ENCODE results near the gene CCDC81.

Gene CCDC81

DNA sequence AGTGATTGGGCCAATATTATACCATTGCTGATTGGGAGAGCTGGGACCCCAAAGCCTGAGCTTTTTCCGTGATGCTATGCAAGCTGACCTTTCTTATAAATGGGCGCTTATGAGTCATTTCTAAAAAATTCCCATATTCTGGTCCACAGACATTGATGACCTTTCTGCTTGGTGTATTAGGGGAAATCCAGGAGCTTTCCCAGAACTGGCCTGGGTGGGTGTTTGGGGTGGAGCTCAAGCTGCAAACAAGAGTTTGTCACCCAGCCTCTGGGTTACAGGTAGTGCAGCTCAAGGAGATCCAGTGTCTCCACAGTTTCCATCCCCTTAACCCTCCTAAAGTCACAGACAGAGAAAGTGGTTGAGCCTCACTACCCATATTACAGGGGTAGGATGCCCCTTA, 67.7 kb downstream of the CCDC81 start:
- DNase-seq: no peak

DNA sequence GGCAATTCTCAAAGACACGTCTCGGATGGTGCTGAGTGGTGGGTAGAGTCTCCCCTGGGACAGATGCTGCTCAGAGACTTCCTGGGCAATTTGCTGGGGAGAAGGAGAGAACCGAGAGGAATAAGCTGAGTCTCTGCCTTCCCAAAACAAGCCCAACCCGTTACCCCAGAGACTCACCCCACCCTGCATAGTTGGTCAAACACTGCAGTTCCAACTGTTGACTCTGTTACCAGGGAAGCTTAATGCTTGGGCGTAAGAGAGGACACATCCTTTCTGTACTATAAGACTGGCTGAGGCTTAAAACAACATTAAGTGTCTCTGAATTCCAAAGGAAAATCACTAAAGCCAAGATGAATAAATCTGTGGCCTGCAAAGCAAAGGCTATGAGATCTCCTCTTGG, 68.1 kb downstream of the CCDC81 start:
- DNase-seq: no peak

DNA sequence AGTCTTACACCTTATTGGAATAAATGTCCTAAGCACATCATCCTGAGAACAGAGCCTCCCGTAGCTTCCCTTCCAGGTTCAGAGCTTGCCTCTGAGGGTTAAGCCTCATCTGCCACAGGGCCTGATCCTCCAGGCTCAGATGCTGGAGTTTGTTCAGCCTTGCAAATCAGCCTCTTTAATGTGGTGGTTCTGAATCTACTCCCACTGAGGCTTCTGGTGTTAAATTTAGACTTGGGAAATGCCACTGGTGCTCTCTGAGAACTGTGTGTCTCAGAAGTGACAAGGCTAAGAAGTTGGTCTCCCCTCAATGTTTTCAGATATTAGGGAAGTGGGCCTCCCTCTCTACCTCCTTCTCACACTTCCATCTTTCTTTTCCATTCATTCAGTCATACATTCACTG, 68.7 kb downstream of the CCDC81 start:
- no peak for DNase-seq

DNA sequence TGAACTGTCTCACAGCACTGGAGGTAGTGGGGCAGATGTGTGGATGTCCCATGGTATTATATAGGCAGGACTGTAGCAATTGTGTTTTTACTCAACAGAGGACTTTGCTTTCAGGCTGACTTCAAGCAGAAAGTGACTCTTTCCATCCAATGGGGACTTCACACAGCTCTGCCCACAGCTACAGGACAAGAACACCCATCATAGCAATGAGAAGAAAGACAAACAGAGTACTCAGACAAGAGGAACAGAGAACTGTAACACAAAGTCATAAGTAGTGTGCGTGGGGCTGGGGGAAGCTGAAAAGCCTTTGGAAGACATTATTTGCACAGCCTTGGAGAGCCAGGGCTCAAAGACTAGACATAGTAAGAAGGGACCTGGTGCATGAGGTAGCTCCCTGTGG, 70.3 kb downstream of the CCDC81 start:
- DNase-seq: no peak

DNA sequence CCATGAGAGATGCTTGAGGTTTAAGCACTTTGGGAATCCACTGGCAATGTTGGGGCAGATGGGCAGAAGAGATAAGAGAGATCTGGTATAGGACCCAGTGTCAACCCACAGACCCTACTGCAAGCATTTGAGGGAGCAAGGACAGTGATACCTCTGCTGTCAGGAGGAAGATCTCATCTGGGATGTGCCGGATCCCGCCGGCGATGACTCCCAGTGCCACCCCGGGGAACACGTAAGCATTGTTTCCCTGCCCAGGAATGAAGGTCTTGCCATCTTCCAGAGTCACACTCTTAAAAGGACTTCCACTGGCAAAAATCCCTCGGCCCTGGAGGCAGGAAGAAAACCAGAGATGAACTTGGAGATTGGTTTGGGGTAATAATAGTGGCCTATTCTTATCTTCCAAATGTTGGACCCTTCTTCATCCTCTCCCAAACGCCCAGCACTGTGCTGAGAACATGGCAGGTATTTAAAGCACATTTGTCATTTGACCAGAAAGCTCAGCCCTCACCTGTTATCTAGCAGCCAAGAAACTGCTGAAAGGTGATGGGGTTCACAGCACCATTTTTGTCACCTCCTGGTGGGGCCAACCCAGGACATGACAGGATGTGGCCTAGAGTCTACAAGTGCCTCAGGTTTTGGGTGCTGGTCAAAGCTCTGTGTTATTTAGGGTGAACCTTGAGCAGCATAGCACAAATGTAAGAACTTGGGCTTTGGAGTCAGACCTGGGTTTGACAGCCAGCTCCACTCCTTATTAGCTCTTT, 71.7 kb downstream of the CCDC81 start:
- DNase-seq: no peak

DNA sequence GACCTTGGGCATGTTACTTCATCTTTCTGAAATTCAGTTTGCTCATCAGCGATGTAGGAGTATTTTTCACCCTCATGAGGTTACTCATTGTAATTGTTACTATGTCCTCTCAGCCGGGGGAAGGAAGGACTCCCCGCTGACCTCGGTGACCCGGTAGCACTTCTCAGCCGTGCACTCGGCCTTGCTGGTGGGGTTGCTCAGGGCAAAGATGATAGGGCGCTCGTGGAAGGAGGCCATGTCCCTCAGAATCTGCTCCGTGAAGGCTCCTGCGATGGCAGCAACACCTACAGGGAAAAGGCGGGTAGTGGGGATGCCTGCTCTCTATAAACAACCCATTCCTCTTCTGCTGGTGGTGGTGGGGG, 72.2 kb downstream of the CCDC81 start:
- DNase-seq: no peak

DNA sequence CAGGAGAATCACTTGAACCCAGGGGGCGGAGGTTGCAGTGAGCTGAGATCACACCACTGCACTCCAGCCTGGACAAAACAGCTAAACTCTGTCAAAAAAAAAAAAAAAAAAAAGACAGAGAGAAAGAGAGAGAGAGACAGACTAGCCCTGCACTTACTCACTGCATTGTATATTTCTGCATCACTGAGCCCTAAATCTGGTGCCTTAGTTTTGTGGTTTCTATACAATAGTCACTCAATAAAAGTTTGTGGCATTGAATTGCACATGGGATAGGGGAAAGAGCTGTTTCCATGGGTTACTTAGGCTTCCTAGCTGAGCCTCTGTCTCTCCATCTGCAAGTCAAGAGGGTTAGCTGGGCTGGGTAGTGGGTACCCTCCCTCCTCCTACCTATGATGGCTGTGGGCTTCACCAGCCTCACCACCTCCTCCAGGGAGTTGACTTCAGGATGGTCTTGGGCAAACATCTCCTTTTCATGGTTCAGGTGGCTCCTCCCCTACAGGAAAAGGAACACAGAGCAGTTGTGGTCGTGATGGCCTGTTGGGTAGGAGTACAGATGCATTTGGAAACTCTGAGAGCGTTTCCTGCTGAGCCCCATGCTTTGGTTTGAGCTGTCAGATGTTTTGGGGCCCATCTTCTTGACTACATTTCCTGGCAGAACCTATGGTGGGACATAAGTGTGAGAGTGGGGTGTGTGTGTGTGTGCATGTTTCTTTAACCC, 73.2 kb downstream of the CCDC81 start:
- DNase-seq: peak in 1 of 5 donors; percentile 65

DNA sequence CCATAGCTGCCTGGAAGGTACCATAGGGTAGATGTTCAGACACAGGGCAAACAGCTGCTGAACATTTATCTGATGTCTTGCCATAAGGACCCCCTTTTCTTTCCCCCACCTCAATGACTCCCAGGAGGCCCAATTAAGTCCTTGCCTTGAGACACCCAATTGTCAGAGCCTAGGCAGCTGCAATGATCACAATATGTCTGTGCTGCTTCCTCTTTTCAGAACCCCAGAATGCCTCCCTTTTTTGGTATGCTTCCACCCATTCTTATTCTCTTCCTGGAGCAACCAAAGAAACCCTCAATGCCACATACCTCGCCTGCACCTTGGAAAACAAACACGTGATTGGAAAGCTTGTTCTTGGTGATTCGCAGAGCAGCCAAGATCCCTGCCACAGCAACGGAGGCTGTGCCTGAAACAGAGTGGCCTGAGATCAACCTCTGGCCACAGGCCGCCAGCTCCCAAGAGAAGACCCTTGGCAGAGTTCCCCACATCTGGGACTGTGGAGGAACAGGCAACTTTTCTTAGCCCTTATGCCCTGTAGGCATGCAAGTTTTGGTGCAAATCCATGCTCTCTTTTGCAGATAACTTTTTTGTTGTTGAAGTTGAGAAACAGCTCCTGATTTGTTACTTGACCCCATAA, 75.4 kb downstream of the CCDC81 start:
- DNase-seq: no peak

DNA sequence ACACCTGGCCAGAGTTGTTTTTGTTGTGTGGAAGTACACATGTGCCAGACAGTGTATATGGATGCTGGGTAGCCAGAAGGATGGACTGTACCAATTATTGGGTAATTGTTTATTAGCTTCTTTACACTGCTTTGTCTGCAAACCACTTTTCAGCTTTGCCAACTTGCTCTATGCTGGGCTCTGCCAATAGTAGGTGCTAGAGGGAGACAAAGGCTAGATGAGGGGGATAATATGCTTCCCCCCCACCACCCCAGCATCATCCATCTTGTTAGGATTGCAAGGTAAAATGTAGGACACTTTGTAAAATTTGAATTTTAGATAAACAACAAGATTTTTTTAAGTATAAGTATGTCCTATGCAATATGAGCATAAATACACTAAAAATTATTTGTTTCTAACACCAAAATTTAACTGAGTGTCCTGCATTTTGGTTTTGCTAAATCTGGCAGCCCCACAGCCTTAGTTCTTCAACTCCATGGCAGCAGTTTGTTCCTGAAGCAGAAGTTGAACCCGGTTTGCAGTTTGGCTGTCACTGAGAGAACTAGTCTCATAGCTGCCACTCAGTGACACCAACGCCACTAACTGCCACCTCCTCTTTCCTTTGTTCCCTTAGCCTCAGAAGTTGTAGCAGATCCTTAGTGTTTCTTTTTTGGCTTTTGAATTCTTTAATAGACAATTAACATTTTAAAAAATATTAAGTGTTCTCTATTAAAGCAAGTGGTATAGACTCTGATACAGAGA, 78.8 kb downstream of the CCDC81 start:
- DNase-seq: no peak

DNA sequence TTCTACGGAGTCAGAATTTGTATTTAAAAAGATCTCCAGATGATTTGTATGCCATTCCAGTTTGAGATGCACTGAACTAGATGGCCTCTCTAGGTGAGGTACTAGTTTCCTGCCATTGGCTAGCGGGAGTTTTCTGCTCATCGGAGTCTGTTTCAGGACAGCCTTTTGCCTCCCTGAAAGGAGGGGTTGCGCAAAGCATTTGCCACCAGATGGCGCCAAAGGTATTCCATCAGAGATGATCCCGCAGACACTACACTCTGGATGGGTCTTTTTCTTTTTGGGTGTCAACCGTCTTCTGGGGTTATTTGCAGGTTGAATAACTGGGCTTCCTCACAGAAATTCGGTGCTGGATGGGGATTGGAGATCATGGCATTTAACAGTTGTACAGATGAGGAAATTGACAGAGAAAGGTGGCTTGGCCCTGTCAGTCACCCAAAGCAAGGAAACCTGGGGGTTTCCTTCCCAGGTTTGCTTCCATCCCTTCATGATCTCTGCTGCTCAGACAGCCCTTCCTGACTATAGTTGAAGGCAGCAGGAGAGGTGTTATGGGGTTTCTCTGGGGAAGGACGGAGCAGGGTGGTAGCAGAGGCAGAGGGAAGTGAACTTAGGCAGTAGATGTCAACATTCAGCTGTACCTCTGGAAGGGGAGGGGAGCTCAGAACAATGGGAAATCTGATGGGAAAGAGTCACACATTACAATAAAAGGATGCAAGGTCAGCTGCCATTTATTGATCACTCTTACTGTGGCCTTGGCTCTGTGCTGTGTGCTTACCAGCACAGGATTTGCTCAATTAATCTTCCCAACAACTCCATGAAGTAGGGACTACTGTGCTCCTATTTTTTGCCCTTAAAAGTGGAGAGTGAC, 81.6 kb downstream of the CCDC81 start:
- DNase-seq: peak in 4 of 5 donors; percentile 44 to 76 (median 55)

DNA sequence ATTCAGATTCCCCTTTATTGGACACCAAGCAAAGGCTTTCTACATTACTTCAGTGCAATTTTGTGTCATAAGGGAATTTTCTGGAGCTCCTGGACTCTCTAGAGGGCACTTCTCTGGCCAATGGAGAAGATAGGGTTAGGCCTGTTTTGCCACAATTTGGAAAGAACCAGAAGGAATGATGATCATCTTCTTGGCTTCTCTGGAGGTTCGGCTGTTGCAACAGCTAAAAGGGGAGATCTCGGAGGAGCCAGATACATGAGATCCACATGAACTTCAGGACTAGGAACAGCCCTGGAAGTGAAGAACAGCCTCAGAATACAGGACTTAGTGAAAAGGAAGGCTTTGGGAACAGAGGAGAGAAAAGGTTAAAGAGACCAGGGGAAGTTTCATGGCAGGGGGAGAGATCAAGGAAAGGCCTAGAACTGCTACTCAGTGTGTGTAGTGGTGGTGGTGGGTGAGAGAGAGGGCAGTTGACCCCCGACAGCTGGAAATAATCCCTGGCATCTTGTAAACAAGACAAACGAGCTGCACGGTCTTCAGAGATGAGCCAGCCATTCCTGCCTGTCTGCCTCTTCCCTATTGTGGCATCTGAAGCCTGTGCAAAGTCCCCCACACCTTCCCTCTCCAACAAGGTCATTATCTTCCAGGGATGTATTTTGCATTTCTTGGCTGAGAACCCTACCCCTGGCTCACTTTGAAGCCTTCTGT, 83.8 kb downstream of the CCDC81 start:
- no peak for DNase-seq

DNA sequence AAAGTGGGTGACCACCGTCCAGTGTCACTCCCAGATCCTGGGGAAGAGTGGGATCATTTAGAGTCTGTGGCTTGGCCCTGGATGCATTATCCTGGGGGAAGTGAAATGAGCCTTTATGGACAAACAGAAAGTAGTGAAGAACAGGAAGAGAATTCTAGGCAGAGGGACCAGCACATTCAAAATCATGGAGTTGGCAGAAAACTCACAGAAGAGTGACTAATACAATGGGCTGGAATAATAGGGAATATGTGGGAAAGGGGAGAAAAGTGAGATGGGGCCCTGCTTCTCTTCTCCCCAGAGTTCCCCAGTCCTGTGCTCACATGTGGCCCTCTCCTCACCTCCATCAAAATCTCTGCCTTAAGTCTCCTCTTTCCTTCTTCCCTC, 84.3 kb downstream of the CCDC81 start:
- no peak for DNase-seq

DNA sequence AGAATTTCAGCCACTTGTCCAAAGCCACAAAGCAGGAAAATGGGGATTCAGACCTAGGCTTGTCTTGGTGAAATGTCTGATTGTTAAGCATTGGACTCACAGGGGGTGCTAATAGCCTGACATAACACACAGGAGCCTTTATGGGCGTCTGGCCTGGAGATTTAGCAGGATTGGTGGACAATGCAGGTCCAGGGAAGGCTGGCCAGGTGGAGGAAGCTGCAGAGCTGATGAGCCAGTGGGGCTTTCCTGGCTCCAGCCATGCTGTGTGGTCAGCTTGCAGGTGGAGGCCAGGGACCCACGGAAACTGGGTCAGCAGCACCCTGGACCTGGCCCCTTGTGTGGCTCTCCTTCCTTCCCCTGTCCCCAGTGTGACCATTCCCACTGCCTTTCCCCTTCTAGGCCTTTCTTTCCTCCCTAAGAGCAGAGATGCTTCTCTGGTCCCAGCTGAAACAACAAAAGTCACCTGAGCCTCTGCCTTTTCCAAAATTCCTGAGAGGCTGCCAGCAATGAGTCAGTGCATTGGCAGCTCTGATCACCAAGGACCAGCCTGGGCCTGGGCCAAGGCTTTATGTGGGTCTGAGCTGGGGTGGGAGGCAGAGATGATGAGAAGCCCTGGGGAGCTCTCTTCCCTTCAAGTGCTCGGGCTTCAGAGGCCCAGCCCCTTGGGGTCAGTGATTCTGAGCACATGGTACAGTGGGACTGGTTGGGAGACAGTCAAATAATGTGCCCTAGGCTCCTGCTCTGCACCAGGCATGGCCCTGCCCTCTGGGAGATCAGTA, 85.2 kb downstream of the CCDC81 start:
- no peak for DNase-seq

DNA sequence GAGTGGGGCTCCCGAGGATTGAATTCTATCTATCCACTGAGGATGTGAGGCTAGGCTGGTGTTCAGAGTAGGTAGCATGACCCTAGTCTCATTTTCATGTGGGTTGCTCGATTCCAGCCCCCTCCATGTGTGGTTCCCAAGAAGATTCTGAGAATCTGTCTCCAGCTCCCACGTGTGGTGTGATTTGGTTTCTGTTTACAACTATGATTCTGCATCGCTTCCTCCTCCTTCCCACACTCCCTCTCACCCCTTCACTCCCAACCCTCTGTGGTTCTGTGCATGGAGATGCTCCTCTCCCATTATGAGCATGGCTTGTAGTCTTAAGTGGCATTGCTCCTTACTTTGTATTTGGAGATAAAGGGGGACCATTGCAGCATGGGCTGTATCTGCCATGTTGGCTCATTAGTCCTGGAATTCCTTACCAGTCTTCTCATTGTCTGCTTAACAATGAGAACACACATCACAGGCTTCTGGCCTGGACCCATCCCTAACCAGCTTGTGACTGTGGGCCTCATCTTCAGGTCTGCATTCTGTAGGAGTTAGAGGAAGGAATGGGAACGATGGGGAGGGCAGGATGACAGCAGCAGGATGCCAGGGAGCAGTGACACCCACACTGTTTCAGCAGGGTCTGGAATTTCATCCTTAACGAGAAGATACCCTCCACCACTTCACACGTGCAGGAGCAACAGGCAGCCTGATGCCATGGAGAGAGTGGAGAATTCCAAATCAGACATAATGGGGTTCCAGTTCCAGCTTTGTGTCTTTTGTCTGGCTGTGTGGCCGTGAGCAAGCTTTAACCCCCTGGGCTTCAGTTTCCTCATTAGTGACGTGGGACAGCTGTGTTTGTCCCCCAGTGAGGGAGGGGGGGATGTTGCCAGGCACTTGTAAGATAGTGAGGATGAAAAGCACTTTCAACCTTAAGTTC, 86.0 kb downstream of the CCDC81 start:
- DNase-seq: no peak

DNA sequence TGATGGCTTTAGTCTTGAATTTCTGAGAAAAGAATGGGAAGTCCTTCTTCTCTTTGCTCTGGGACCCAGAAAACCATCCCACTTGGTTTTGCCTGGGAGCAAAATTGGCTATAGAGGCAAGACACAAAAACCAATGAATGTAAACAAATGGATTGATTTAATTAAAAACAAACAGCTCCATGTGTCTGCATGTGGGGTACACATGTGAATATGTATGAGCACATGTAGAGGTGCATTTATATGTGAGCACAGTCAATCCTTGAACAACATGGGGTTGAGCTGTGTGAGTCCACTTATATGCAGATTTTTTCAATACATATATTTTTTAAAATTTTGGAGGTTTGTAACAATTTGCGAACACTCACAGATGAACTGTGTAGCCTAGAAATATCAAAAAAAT, 87.2 kb downstream of the CCDC81 start:
- no peak for DNase-seq

DNA sequence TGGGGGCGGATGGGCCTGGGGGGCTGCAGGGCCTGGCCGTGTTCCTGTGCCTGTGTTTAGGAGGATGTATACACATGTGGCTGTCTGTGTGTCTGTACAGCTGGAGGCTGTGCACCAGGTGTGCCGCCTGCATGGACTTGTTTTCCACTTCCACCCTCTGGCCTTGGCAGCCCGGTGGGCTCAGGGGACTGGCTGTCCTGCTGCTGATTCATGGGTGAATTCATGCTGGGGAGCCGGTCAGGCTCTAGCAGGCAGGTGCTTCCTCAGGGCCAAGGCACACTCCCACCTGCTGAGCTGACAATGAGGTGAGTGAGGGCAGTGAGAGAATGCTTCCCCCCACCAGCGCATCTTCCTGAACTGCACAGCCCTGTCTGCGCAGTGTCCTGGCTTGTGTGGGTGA, 88.4 kb downstream of the CCDC81 start:
- DNase-seq: no peak

DNA sequence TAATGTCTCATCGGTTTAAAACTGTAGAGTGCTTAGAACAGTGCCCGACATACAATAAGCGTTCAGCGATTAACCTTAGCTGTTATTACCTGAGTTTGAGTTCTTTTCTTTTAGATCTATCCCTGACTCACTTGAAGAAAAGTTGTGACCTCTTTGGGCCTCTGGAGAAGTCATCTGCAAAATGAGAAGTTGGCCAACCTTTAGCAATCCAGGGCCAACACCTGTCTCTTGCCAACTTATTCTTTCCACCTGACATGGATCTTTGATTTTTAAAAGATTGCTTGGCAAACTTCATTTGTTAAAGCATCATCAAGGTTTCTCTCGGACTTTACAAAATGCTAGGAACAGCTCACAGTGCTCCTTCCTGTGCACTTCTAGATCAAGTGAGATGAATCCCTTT, 89.3 kb downstream of the CCDC81 start:
- DNase-seq: no peak

DNA sequence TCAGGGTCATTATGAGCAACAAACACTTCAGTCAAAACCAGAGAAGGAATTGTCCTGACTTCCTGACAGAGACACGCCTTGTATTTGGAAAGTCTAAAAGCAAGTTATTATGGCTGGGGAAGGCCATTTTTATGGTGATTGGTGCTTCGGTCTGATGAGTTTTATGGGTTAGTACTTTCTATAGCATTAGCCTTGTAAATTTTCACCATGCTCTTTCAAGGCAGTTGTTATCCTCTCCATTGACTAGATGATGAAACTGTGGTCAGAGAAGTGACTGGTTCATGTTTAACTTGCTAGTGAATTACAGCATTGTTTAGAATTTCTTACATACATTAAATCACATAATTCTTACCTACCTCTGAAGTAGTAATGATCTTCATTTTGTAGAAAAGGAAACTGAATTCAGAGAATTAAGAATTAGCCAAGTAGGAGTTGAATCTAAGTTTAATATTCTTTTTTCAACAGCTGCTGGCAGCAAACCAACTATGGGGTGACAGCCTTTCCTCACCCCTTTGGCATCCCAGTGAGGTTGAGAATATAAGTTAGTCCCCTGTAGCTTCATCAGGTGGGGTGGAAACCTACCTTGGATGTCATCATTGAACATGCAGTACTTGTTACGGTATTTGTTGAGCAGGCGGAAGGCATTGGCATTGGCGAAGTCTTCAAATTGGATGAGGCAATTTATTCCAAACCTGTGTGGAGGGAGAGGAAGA, 90.0 kb downstream of the CCDC81 start:
- DNase-seq: no peak

DNA sequence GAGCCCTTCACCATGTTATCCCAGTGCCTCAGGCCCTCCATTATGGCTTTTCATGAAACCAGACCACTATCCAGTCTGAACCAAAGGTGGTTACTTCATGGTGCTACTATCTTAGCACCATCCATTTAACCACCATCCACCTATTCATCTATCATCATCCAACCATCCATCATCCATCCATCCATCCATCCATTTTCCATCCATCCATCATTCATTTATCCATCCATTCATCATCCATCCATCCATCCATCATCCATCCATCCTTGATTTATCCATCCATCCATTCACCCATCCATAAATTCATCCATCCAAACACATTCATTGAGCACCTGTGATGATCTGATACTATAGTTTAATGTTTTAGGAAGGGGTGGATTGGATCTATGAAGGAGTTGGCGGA, 93.5 kb downstream of the CCDC81 start:
- no peak for DNase-seq
